Activated CD4-positive, CD25-positive, alpha-beta regulatory T cell treated with anti-CD3 and anti-CD28 coated beads, Interleukin-2, amount 50 U/mL, for 16 hours (primary cell): Measurements from ENCODE around the gene ARPP21.

Experiments
- DNase-seq: peaks from one replicate; pipeline ENCODE4 v3.0.0-alpha.2; 2020; ENCODE audit warnings: low read depth, low spot score

ARPP21 gene

DNA sequence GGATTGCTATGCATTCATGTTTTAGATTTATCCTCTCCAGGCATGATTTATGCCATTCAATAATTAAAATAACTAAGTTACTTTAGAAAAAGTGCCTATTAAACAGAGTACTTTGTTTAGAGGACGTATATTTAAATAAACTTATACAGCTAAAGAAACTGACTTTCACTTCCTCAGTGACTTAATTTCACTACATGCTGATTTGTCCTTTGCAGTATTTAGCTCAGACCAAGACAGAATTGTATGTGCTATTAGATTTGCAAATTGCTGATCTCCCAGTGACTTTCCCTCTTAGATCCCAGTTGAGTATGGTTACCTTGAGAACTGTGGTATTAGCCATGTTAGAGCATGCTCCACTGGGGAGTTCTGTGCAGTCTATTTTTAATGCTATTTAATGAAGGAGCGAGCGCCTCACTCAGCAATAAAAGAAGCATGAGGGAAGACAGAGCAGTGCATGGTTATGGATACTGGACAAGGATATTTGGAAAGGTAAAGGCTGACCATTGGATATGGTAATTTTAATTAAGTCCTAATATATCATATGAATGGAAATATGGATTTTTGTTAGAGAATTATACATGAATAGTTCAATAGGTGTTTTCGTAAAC is 2.7 kb downstream of the ARPP21 start:
- no peak for DNase-seq

DNA sequence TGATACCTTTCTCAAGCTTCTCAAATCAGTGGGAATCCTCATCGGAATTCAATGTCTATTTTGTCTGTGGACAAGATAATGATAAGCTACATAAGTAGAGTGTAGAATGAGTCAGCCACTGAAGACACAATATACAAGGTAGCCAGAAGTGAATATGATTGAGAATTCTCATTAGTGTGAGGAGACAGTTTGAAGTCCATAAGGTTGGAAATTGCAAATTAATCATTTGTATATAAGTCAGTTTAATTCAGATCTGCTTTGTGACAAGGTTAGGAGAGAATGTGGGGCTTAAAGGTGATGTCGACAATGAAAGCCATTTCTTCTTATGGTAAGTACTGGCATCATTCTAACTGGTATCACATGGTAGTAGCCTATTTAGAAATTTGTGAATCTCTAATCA is 4.2 kb downstream of the ARPP21 start:
- DNase-seq, result no peak

DNA sequence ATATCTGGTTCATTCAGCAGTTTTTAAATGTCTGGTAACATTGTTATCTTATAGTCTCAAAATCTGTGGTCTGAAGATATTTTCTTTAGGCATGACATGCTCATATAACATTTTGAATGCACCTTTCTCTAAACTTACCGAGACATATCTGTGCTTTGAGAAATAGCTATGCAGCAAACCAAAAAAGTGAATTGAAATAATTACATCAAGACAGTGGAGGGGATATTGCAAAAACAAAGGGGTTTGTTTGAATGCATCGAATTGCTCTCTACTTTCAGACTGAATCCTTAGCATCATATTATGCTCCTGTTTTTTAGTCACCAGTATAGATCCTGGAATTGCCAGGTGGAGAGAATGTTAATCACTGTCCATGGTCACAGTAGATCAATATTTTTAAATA is 5.1 kb downstream of the ARPP21 start:
- no peak for DNase-seq

DNA sequence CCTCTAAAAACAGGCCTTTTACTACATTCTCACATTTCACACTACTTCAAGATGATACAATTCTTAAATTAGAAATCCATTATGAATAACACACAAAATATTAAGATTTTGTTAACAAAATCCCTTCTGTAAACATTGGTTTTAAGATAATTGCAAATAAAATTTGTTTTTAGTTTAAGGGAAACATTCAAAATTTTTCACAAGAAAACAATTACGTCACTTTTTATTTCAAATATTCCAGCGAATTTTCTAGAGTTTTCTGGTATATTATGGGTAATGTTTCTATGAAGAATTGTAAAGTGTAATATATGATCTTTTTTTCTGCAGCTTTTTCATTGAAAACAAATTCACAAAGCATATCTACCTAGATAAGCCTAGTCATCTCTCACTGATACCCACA is 5.9 kb downstream of the ARPP21 start:
- DNase-seq, result no peak

DNA sequence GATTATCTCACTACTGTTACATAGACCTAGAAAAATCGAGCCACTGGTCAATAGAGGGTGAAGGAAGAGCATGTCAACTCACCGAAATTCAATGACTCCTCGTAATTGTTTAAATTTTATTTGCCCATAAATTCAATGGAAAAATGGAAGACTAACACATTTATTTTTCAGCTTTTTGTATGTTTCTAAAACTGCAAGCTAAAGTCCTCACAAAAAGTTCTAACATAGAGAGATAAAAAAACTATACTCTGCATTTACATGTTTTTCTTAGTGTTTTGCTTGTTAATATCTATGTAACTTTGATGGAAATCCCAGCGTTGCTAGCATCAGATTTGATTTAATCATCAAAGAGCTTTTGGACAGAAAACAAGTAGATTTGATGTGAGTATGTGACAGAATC is 6.8 kb downstream of the ARPP21 start:
- DNase-seq, result no peak

DNA sequence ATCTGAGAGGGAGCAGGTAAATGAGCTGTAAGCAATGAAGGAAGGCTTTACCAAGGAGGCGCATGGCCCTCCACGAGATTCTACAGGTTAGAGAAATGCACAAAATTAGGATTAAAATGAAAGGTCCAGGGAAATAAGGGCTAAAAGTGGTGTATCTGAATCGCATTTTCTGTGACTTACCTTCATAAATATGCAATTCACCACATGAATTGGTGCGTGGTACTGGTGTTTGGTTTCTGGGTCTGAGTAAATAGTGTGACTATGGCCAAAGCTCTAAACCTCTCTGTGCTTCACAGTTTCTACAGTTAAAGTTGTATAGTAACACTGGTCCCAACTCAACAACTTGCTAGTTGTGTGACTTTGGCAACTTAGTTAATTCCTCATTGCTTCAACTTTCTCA is 8.1 kb downstream of the ARPP21 start:
- DNase-seq, result no peak

DNA sequence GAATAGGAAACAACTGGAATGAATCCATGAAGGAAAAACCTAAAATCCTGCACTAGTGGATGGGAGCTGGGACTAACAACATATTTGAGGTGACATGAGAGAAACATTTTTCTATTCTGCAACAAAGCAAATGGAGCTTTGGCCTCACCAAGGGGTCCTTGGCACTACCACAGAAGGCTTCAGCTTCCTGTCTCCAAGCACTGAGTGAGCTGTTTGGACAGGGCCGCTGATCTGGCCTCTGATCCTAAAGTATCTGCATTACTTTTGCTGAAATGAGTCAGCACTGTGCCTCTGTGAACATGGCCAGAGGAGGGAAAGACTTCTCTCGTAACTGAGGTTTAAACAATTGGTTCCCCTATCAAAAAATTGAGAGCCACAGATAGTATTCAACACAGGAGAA is 9.0 kb downstream of the ARPP21 start:
- DNase-seq, result no peak

DNA sequence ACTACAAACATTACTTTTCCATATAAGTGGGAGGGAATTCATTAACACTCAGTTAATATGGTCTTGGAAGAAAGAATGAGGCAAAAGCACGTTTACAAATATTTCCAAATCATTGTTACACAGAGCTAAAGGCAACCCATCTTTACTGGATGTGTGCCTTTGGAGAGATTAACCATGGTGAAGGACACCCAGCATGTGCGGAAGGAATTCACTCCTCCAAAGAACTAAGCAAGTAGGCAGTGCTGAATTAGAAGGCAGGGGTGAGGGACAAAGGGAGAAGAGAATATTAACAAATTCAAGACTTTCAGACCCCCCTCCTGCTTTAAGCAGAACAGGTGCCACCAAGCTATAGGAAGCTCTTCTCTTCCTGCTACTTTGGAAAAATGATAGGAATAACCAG is 10.1 kb downstream of the ARPP21 start:
- no peak for DNase-seq

DNA sequence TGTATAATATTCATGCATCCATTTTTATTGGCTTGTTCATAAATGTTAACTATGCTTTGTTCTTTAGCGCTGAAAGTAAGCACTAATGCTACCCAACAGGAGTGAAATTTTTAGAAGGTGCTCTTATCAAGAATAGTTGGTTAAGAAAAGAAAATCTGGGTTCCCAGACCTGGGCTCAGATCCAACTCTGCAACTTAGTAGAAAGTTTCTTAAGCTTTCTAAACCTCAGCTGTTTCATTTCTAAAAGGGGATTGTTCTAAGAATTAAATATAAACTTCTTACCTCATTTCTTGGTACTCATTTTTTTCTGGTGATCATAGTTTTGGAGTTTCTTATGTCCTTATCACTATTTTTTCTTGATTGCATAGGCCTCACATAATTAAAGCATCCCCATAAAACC is 12.1 kb downstream of the ARPP21 start:
- DNase-seq, result no peak

DNA sequence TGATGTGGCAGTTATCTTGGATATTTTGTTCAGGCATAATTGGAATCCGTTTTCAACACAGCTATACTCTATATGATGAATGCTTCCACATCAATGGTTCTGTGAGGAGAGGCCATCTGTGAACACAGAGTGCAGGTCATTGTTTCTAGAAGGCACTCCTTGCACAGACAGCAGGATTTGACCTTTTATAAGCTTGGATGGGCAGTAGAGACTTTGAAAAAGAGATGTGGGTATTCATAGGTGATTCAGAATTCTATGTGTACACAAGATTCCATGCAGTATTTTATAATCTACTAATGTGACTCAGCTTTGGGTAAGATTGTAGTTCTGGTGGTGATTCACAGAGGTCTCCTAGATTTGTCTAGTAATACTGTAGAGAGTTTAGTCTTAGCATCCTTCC is 12.5 kb downstream of the ARPP21 start:
- DNase-seq, result no peak

DNA sequence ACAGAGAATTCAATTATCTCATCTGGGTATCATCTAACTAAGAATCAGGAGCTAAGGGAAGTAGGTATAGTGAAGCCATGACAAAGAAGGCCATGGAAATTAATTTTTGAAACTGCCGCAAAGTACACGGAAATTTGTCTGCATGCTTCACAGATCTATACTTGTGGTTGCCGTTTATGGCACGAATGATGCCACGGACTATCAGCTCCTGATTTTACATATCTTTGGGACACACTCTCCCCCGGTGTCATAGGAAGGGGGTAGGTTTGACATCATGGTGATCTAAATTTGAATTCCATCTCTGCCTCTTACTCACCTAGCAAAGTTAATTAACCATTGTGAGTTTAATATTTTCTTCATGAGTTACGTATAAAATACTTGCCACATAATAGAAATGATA is 14.0 kb downstream of the ARPP21 start:
- no peak for DNase-seq

DNA sequence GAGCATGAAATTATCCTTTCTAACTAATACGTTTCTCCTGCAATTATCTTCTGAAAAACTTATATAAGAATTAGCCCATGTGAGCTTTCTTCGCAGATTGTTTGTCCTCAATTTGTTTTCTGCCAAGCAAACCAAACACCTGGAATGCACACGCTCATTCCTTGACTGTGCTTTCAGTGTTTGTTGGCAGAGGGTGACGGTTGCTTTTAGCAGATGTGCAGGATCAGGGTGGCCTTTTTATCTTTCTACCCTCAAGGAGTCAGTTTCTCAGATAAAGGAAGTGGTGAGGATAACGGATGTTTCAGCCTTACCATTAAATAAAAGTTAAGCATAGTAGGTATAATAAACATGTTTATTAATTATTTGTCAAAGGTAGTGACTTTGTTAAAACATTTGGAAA is 15.2 kb downstream of the ARPP21 start:
- no peak for DNase-seq

DNA sequence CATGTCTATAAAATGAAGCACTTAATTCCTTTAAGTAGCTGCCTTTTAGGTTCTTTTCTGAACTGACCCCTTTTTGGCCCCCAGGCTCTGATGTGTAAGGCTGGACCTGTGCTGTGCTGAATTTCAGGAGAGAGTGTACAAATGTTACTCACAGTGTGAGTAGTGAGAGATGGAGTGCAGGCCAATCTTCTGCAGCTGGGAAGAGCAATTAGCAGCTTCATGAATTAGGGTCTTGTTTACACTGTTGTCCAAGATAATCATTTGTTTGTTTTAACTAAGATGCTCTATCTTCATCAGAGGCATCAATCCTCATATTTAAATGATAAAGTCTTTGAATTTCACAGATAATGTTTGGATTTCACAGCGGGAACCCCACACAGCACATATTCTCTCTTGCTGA is 19.4 kb downstream of the ARPP21 start:
- DNase-seq, result no peak

DNA sequence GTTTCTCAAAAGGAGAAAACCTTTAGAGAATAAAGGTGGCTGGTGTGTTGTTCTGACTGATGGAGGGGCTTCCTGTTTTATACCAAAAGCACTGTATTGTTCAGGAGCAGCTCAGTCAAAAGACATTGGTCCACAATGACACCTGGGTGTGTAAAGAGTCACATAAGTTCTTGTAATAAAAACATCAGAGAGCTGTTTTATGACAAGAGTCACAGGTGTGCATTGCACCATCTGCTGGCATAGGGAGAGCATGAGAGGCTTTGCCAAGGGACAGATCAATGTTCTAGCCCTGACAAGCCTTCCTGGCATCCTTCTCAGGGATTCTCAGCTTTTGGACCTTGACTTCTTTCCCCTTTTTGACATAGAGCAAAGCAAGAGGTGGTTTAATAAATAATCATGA is 20.4 kb downstream of the ARPP21 start:
- DNase-seq, result no peak

DNA sequence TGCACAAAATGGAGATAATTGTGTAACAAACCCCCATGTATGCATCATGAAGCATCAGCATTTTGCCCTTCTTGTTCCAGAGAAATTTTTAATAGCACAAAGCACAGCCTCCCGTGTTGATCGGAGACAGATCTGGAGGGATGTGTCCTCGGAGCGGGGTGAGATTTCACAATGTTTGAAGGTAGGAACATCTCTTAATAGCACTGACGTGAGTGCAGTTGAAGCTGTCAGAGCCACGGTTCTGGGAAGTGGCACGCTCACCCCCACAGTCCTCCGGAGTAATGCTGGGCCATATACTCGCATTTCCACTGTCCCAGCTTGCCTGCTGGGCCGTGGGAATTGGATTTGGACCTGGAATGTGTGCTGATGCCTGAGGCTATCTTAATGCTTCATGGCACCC is 24.1 kb downstream of the ARPP21 start:
- no peak for DNase-seq

DNA sequence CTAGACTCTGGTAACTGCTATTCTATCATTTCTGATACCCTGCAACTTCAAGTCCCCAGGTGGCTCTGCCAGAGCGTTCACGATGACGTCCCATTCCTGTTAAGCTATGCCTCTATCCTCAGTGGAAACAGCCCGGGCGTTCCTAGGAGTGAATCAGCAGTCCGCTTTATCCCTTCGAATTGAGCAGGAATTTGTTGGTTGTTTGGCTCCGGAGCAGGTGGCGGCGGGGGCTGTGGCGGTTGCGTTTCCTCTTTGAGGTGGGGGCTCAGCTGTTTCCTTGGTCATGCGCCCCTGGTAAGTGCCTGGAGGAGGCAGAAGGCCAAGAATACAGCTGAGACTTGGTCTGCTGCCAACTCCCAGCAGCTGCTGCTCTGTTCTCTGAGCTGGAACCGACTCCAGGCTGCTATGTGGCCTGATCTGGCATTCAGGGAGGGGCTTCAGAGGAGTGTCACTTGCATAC is 25.2 kb downstream of the ARPP21 start:
- DNase-seq, result no peak

DNA sequence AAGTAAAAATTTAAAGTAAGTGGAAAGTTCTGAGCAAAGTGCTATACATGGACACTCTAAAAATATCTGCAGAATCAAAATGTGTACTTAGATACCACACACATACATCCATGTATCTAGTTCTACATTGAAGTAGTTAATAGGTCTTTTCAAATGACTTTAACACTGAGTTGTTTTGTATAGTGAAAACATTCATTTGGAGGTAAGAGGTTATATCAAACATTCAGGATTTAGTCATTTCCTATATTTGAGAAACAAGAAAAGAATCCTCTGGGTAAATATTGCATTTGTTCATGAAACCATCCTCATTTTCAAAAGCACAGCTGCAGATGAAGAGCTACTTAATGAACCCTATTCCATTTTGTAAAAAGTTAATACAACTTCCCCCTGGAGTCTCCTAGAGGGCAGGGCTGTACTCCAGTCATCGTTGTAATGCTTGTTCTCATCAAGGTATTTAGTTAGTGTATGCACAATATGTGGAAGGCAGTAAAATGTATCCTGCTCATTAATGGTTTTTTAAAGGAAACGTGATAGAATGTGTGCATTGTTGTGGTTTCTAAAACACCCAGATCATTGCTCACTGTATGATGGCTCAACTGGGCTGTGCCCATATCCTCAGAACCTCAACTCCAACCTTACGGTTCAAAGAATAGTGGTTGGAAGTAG is 26.2 kb downstream of the ARPP21 start:
- no peak for DNase-seq

DNA sequence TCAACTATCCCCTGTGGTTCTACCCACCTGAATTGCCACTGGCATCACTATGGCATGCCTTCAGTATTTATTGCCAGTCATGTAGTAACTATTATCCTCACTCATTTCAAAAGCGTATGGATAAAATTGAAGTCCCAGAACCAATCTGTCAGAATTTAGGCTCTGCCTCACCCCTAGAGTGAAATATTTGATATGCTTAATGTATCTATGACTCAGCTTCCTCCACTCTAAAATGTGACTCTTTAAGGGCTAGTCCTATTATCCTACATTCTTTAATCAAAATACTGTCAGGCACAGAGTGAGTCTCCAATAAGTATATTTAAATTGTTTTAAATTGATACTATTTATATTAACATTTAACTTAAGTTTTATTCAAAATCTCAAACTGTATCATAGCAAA is 27.6 kb downstream of the ARPP21 start:
- DNase-seq, result no peak

DNA sequence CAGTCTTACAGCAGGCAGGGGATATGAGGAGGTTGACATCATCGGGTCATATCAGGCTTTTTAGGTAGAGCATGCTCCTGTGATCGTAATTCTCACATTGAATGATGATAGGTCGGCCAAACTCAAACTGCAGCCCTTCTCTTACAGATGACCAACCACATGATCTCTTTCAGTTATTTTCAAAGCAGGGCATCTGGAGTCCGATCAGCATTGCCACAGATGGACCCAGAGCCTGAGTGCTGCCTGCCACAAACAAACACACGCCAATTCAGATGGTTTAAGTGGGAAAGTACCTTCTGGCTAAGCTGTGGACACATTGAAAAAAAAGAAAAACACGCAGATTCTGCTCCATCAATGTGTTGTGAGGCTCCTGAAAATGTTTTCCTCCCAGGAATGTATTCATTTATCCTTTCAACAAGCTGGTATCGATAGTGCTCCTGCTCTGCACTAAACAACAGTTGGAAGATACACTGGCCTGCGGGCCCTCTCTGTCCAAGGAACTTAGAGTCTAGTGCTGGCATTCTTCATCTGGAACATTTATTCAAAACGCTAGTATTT is 31.2 kb downstream of the ARPP21 start:
- DNase-seq, result no peak

DNA sequence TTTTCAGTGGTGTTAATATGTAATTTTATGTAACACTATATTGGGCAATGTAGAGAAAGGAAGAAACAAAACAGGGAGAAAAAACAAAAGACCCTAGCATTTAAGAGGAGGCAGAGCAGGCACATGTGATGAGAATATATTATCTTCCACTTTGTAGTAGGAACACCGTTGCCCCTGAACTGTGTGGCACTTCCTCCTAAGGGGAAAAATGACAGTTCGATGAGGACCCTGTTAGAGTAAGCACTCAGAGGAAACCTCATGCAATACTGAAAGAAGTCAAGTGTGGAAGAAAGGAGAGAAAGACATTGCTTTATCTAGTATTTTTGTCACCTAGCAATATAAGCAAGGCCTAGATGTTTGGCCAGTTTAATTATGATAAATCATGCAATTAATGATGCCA is 32.2 kb downstream of the ARPP21 start:
- DNase-seq, result no peak

DNA sequence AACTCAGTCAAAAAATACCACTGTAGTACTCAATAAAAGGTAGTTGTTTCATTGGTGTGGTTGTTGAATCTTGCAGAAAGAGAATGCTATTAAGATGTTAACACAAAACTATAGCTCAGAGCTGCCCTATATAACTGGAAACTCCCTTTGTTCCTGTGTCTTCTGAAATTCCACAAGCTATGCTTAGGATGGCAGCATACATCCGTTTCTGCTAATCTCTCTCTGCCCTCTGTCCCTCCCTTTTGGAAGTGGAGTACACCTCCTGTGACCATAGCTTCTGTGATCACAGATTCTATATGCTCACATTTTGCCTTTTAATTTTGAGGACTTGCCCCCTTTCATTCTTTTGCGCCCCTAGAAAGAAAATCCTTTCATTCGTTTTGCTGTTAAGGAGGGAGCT is 33.7 kb downstream of the ARPP21 start:
- DNase-seq, result no peak

DNA sequence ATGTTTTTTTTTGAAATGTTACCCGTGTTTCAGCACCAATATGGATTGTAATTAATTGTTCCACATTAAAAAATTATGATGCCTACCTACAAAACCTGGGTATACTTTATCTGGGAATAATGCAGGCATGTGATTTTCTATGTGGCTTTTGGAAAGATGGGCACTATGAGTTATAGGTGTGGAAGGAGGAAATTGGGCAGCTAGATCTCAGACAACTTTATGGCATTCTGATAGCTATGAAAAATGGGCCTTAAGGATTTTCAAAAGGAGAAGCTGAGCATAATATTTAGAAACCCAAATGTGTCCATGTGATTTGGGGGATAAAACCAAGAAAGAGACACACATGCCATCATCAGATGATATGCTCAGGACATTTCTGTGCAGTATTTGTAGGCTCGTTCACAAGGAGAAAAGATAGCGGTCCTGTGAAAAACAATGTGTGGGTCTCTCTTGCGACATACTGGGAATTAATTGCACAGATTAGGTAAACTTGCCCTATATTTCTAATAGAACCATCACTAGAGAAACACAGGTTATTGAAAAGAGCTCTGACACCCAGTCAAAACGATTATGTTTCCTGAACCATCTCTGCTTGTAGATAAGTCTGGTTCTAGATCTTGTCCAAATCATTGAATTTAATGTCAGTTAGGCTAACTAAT is 35.3 kb downstream of the ARPP21 start:
- DNase-seq, result no peak

DNA sequence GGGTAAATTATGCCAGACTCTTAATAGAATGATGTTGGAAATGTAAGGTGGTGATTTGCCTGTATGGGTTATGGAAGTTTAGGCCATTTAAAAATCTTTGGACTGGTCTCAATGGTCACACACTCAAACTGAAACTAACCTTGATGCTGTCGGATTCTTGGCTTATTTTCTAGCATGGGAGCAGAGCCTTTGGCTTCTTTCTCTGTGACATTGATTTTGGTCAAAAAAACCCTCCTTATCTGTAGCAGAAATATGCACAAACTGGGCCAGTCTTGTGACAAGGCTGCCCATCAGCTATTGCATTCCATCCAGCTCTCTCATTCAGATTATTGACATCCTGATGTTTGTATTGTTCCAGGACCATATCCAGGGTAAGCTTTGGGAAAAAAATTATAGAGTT is 35.9 kb downstream of the ARPP21 start:
- DNase-seq, result no peak
